Endothelial cell of umbilical vein (primary cell): ENCODE results near the gene OPRL1. TPM values are rescaled to one million over a fixed set of nuclear protein-coding genes. Genes with fewer than 3 reads are reported as not detected.

Experiments used
- BruUV-seq: library from RNA; stranded (reverse); fragments of 400-500 nt; replicated peaks from 2 replicates; lab custom pipeline; 2021; lab: Mats Ljungman, UMichigan
- CTCF ChIA-PET: fragments of 300-600, 350-600 bp; sonication (Branson Sonifier 250); formaldehyde crosslinking; loops from one replicate; lab custom pipeline; 2021; ENCODE audit warnings: antibody characterized with exemption, inconsistent platforms; lab: Charles Lee
- POLR2A ChIA-PET: fragments of 300-600, 350-600 bp; sonication (Branson Sonifier 250); formaldehyde crosslinking; loops from one replicate; lab custom pipeline; 2021; ENCODE audit warnings: antibody characterized with exemption, inconsistent platforms; lab: Charles Lee
- DNase-seq: peaks from one replicate; pipeline ENCODE4 v3.0.0-alpha.2; 2011; ENCODE audit warnings: low read depth, low spot score
- FAIRE-seq: peaks from 2 replicates; lab custom pipeline; 2011; peaks lifted over from hg19 to GRCh38; lab: Jason Lieb, UNC
- H2AFZ ChIP-seq: 2 replicates; pipeline ENCODE4 v1.6.0; 2012; ENCODE audit warnings: low read depth, low read length, control low read depth, inconsistent platforms
- H3K27ac ChIP-seq: 2 replicates; pipeline ENCODE4 v1.5.1; 2011; ENCODE audit warnings: low read depth, mild to moderate bottlenecking, control low read depth, low read length, moderate library complexity; ENCODE audit not compliant: insufficient read depth
- H3K27me3 ChIP-seq, 2 experiments: 2 replicates each; pipeline versions ENCODE4 v1.6.0 to v1.6.1; 2011; ENCODE audit warnings: low read length in 2 of 2, mixed read lengths in 1 of 2; ENCODE audit not compliant: control insufficient read depth in 2 of 2, insufficient read depth in 2 of 2
- H3K36me3 ChIP-seq, 2 experiments: 2 replicates in 1 of 2; 3 replicates in 1 of 2; pipeline ENCODE4 v1.5.1; 2011; ENCODE audit warnings: low read length in 2 of 2, mild to moderate bottlenecking in 1 of 2, moderate library complexity in 1 of 2; ENCODE audit not compliant: control insufficient read depth in 2 of 2, insufficient read depth in 2 of 2; ENCODE audit errors: extremely low read depth in 1 of 2
- H3K4me1 ChIP-seq: 3 replicates; pipeline ENCODE4 v1.5.1; 2011; ENCODE audit warnings: mild to moderate bottlenecking, low read length; ENCODE audit not compliant: control insufficient read depth, insufficient read depth; ENCODE audit errors: extremely low read depth
- H3K4me2 ChIP-seq: 2 replicates; pipeline ENCODE4 v1.6.1; 2011; ENCODE audit warnings: low read length, control low read depth, mixed read lengths; ENCODE audit not compliant: insufficient read depth
- H3K4me3 ChIP-seq, 3 experiments: fragments of 200-600 bp in 1 of 3; sonication (generic), shearing (Covaris generic) in 1 of 3; replicated peaks in 1 of 3; 2 replicates each; pipeline ENCODE4 v1.5.1; 2011 to 2016; ENCODE audit warnings: control low read depth in 3 of 3, low read length in 3 of 3, mild to moderate bottlenecking in 2 of 3, inconsistent platforms in 1 of 3, low read depth in 1 of 3, moderate library complexity in 1 of 3; ENCODE audit not compliant: insufficient read depth in 1 of 3
- H3K79me2 ChIP-seq: 2 replicates; pipeline ENCODE4 v1.6.0; 2012; ENCODE audit warnings: low read length, inconsistent platforms; ENCODE audit not compliant: control insufficient read depth, insufficient read depth
- H3K9ac ChIP-seq: replicated peaks from 2 replicates; pipeline ENCODE3; 2011; ENCODE audit warnings: low read length, control low read depth; ENCODE audit not compliant: insufficient read depth; ENCODE audit errors: extremely low read depth
- H3K9me1 ChIP-seq: replicated peaks from 3 replicates; pipeline ENCODE4 v1.6.0; 2011; ENCODE audit warnings: mild to moderate bottlenecking, low read length; ENCODE audit not compliant: control insufficient read depth, insufficient read depth; ENCODE audit errors: extremely low read depth
- H3K9me3 ChIP-seq: replicated peaks from 2 replicates; pipeline ENCODE4 v1.5.1; 2012; ENCODE audit warnings: low read length, inconsistent platforms; ENCODE audit not compliant: control insufficient read depth, insufficient read depth
- H4K20me1 ChIP-seq: replicated peaks from 2 replicates; pipeline ENCODE3; 2011; ENCODE audit warnings: mild to moderate bottlenecking, low read length; ENCODE audit not compliant: control insufficient read depth, insufficient read depth; ENCODE audit errors: extremely low read depth
- CTCF ChIP-seq, 2 donors: IDR thresholded peaks; 1 replicate in 1 of 2; 2 replicates in 1 of 2; pipeline ENCODE4 v1.5.1; 2011; ENCODE audit warnings: low read length in 2 of 2, mild to moderate bottlenecking in 2 of 2, moderate library complexity in 2 of 2, control low read depth in 1 of 2, inconsistent platforms in 1 of 2, low read depth in 1 of 2; ENCODE audit not compliant: insufficient read depth in 1 of 2; ENCODE audit errors: extremely low read depth in 1 of 2
- EZH2 ChIP-seq: IDR thresholded peaks from 2 replicates; pipeline ENCODE4 v1.6.1; 2012; ENCODE audit warnings: borderline replicate concordance, low read depth, mild to moderate bottlenecking, moderate library complexity, low read length, inconsistent platforms; ENCODE audit not compliant: severe bottlenecking
- FOS ChIP-seq: IDR thresholded peaks from 2 replicates; pipeline ENCODE4 v1.6.1; 2011; ENCODE audit warnings: mild to moderate bottlenecking, low read length, moderate library complexity, borderline replicate concordance; ENCODE audit not compliant: insufficient read depth
- GATA2 ChIP-seq: IDR thresholded peaks from 2 replicates; pipeline ENCODE4 v1.7.0; 2011; ENCODE audit warnings: low read depth, mild to moderate bottlenecking, moderate library complexity, mixed read lengths, low read length; ENCODE audit not compliant: insufficient read length, insufficient read depth
- JUN ChIP-seq: IDR thresholded peaks from 2 replicates; pipeline ENCODE4 v1.6.1; 2011; ENCODE audit warnings: borderline replicate concordance, low read depth; ENCODE audit not compliant: insufficient read length, insufficient read depth
- MAX ChIP-seq: IDR thresholded peaks from 2 replicates; pipeline ENCODE4 v1.6.1; 2011; ENCODE audit not compliant: insufficient read depth, insufficient read length
- MYC ChIP-seq: IDR thresholded peaks from one replicate; pipeline ENCODE4 v1.6.1; 2011; ENCODE audit warnings: mild to moderate bottlenecking, low read depth, low read length
- POLR2A ChIP-seq: IDR thresholded peaks from 2 replicates; pipeline ENCODE4 v1.6.1; 2012; ENCODE audit warnings: low read depth, mild to moderate bottlenecking, control low read depth, low read length
- POLR2AphosphoS5 ChIP-seq: IDR thresholded peaks from 2 replicates; pipeline ENCODE4 v1.6.1; 2012; ENCODE audit warnings: low read depth, mild to moderate bottlenecking, control low read depth, low read length, moderate library complexity; ENCODE audit not compliant: insufficient read depth
- dilution Hi-C: fragments of 300-500 bp; cut with MboI; formaldehyde crosslinking; loops from one replicate; pipeline ENCODE4 v1.15.0; 2019; ENCODE audit warnings: low sequenced_read_pairs; ENCODE audit not compliant: extremely low pct_ligation_motif_present
- intact Hi-C: fragments of 100-400 bp; cut with micrococcal nuclease; formaldehyde crosslinking; loops from one replicate; pipeline ENCODE4 v1.10.0; 2022
- polyA plus RNA-seq, 4 experiments: library from polyadenylated mRNA; depleted of rRNA in 3 of 4; stranded (reverse) in 3 of 4; unstranded in 1 of 4; fragments of >200 nt; gene quantifications; 2 replicates each; pipeline versions ENCODE4 v1.2.1 to v1.2.3, GENCODE V29; 2011 to 2012; ENCODE audit warnings: missing spikeins in 1 of 4
- total RNA-seq: library from RNA; stranded (reverse); gene quantifications from 2 replicates; pipeline ENCODE4 v1.2.3, GENCODE V29; 2021

The OPRL1 gene
- total and polyA plus RNA-seq, 2 donors (not counting 3 experiments of a cell fraction or from before 2014, with no cell fraction given), result 1.9 to 2.0 TPM

GRCh38 chr20:64056639-64056888, 23.3 kb upstream of the OPRL1 start:
- Histone ChIP-seq H3K4me1 (peaks cover 60% of the 10 kb centered on the region), H3K4me3 (no peak overlapping the region), H3K4me2 (no peak overlapping the region), H3K9me1 (no peaks in the 10 kb centered on the region), H3K27me3 (no peaks in the 10 kb centered on the region), H3K79me2 (no peaks in the 10 kb centered on the region), H2AFZ (no peak overlapping the region), H3K9me3 (no peaks in the 10 kb centered on the region), H3K9ac (no peak overlapping the region), H3K36me3 (no peaks in the 10 kb centered on the region), H3K27ac (peak overlapping the region; percentile 40), H4K20me1 (no peaks in the 10 kb centered on the region)
- BruUV-seq, result no TSS peak
- TF ChIP-seq POLR2AphosphoS5 (no peak), FOS (no peak), JUN (no peak), EZH2 (no peak)
- ChIA-PET POLR2A (interaction anchor here (0.7 kb wide), 1 partner anchor 18 kb away, joined by 6 read pairs; no protein-coding TSS in a partner anchor), CTCF (interaction anchor here (1.4 to 15.2 kb wide), 4 partner anchors 12 to 83 kb away, joined by 3 to 412 read pairs (median 20); partner anchors contain the start of genes C20orf204, PRPF6 and SAMD10)
- dilution Hi-C loops, result no loop called here
- DNase-seq (peak; percentile 32), FAIRE-seq (no peak)
- intact Hi-C loops, result loop anchor here (2.0 to 10.0 kb wide), 3 partner anchors 100 to 518 kb away; partner anchors contain the start of genes DNAJC5 and UCKL1

- FAIRE-seq (no peak), DNase-seq (peak; percentile 60)
- no TSS peak for BruUV-seq
- H3K4me3 ChIP-seq, result no peak overlapping the region
- H3K9me1 ChIP-seq, result no peaks in the 10 kb centered on the region
- H3K9ac ChIP-seq, result peak overlapping the region; percentile 5
- H3K9me3 ChIP-seq, result no peaks in the 10 kb centered on the region
- dilution Hi-C loops, result no loop called here
- CTCF ChIA-PET, result interaction anchor here (0.6 to 15.2 kb wide), 18 partner anchors 8 to 748 kb away, joined by 3 to 412 read pairs (median 5); partner anchors contain the start of genes C20orf204, OPRL1, PRPF6 and PTK6
- peak overlapping the region; percentile 40 for H3K27ac ChIP-seq
- H4K20me1 ChIP-seq, result no peaks in the 10 kb centered on the region
- H2AFZ ChIP-seq, result peak overlapping the region; percentile 59
- no peak overlapping the region for H3K4me2 ChIP-seq
- intact Hi-C loops, result loop anchor here (1.0 to 10.0 kb wide), 5 partner anchors 18 to 518 kb away; partner anchors contain the start of genes DNAJC5, PRPF6 and UCKL1
- no peaks in the 10 kb centered on the region for H3K79me2 ChIP-seq
- peaks cover 56% of the 10 kb centered on the region for H3K4me1 ChIP-seq
- H3K36me3 ChIP-seq, result no peaks in the 10 kb centered on the region
- POLR2A ChIA-PET, result interaction anchor here (0.7 to 1.9 kb wide), 4 partner anchors 10 to 77 kb away, joined by 3 to 9 read pairs (median 4); no protein-coding TSS in a partner anchor
- no peak for TF ChIP-seq POLR2A
- TF ChIP-seq MAX, result no peak
- TF ChIP-seq POLR2AphosphoS5, result no peak
- no peak for TF ChIP-seq EZH2
- TF ChIP-seq GATA2, result no peak
- no peak for TF ChIP-seq CTCF (IDR thresholded peaks at IDR 0.05; ENCODE audit: extremely low read depth in 1 of 2, insufficient read depth in 1 of 2, low read depth in 1 of 2, low read length in 2 of 2)
- no peak for TF ChIP-seq MYC
- TF ChIP-seq FOS, result no peak
- no peak for TF ChIP-seq JUN
- H3K27me3 ChIP-seq, result no peaks in the 10 kb centered on the region
Measured at GRCh38 chr20:64056889-64057627, 22.8 kb upstream of the OPRL1 start.
